Peyer's patch (tissue), 4 donors: ENCODE measurements around the gene TNFAIP8L2.

Source experiments
- CTCF ChIP-seq, 6 experiments: fragments of 450-650 bp in 4 of 6; fragments of 200-600 bp in 2 of 6; sonication (generic) in 1 of 6; IDR thresholded peaks; one replicate each; pipeline ENCODE4 v1.5.1; 2017 to 2019; ENCODE audit warnings: antibody characterized with exemption in 6 of 6, mild to moderate bottlenecking in 3 of 6, moderate library complexity in 1 of 6
- POLR2A ChIP-seq, 2 donors: fragments of 450-650 bp; IDR thresholded peaks; one replicate each; pipeline ENCODE4 v1.5.1; 2017; ENCODE audit warnings: antibody characterized with exemption in 2 of 2, mild to moderate bottlenecking in 2 of 2, moderate library complexity in 2 of 2

GRCh38 chr1:151131701-151132334, 24.6 kb upstream of the TNFAIP8L2 start:
- TF ChIP-seq CTCF (IDR thresholded peaks at IDR 0.05) (no peak), POLR2A (IDR thresholded peaks at IDR 0.05) (no peak)
